Activated T-helper 1 cell treated with Interleukin-2 at 50 U/mL for 16 hours (primary cell): ENCODE results near the gene PTAR1.
"Not testable (repeated sequence)": the region's sequence is repeated elsewhere in the genome, so short reads cannot be mapped to it uniquely, and the experiment has no call there.

Experiments
- DNase-seq: peaks from one replicate; pipeline ENCODE4 v3.0.0-alpha.2; 2020; ENCODE audit warnings: low read depth

Gene PTAR1, protein sequence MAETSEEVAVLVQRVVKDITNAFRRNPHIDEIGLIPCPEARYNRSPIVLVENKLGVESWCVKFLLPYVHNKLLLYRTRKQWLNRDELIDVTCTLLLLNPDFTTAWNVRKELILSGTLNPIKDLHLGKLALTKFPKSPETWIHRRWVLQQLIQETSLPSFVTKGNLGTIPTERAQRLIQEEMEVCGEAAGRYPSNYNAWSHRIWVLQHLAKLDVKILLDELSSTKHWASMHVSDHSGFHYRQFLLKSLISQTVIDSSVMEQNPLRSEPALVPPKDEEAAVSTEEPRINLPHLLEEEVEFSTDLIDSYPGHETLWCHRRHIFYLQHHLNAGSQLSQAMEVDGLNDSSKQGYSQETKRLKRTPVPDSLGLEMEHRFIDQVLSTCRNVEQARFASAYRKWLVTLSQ

DNA sequence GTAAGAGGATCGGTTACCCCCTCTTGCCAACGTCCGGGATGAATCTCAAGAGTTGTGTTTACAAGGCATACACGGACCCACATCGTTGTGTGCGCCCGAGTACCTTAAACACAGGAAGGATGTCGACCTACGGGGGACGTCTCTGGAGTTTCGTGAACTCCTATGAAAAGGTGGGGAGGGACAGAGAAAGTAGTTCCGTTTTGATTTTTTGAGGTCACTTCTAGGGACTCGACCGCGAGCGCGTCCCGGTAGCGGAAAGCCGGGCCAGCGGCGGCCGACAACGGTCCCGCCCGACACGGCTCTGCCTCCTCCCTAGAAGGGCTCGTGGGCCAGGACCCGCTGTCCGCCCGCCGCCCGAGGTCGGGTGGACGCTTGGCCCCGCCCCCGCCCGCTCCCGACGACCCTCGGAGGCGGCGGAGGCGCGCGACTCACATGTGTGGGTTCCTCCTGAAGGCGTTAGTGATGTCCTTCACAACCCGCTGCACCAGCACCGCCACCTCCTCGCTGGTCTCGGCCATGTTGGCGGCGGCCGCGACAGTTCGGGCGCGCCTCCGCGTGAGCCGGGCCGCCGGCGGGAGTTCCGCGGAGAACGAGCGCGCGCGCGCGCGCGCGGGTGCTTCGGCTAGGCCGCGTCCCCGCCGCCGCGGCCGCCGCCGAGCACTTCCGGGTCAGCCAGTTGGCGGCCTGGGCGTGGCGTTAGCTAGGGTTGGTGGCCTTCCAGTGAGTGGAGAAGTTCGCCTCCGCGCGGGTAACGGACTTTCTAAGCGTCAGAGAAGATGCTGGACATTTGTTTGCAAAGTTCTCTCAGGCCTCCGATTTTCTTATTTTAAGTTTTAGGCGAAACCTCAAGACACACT is at the start of gene PTAR1:
TSS of gene PTAR1 (minus strand) at position 591 of the 857 bp plus-strand sequence. CDS start at position 518, 73 bp downstream.
- DNase-seq = peak; percentile 86

- no peak for DNase-seq
Measured at GRCh38 chr9:69809304-69809863, 49.6 kb upstream of the PTAR1 start.

- no peak for DNase-seq
Measured at GRCh38 chr9:69806627-69807026, 46.8 kb upstream of the PTAR1 start.

DNA sequence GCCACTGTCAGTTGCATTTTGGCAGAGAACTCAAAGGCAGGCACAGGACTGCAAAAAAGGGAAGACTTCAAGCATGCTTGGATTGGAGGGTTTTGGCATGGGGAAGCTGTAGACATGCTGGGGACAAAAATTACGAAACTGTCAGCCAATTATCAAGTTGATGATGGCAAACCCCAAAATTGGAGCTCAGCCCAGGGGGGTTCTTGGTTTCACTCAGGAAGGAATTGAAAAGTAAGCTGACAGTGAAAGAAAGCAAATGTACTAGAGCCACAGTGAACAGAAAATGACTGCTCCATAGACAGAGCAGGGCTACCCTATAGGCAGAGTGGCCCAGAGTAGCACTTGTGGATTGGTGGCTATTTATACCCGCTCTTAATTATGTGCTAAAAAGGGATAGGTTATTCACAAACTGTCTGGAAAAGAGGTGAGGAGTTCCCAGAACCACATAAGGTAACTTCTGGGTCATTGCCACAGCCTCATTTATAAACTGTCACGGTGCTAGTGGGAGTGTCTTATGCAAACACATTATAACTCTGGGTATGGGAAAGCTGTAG is 46.2 kb upstream of the PTAR1 start:
- DNase-seq = no peak

- no peak for DNase-seq
Measured at GRCh38 chr9:69801989-69802388, 42.2 kb upstream of the PTAR1 start.

DNA sequence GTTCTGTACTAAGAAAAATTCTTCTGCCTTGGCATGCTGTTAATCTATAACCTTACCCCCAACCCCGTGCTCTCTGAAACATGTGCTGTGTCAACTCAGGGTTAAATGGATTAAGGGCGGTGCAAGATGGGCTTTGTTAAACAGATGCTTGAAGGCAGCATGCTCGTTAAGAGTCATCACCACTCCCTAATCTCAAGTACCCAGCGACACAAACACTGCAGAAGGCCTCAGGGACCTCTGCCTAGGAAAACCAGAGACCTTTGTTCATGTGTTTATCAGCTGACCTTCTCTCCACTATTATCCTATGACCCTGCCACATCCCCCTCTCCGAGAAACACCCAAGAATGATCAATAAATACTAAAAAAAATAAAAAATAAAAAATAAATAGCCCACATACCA is 40.2 kb upstream of the PTAR1 start:
- DNase-seq = not testable (repeated sequence)

DNA sequence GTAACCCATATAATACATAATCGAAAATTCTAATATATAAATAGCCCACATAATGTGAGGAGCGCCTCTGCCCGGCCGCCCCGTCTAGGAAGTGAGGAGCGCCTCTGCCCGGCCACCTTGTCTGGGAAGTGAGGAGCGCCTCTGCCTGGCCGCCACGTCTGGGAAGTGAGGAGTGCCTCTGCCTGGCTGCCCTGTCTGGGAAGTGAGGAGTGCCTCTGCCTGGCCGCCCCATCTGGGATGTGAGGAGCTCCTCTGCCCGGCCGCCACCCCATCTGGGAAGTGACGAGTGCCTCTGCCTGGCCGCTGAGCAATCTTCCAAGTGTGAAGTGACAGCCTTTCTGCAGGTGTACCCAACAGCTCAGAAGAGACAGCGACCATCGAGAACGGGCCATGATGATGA is 39.7 kb upstream of the PTAR1 start:
- not testable (repeated sequence) for DNase-seq

GRCh38 chr9:69798744-69799143 is 38.9 kb upstream of the PTAR1 start:
- no peak for DNase-seq

- no peak for DNase-seq
Measured at GRCh38 chr9:69797675-69798074, 37.9 kb upstream of the PTAR1 start.

GRCh38 chr9:69794356-69794755 is 34.5 kb upstream of the PTAR1 start:
- no peak for DNase-seq

DNA sequence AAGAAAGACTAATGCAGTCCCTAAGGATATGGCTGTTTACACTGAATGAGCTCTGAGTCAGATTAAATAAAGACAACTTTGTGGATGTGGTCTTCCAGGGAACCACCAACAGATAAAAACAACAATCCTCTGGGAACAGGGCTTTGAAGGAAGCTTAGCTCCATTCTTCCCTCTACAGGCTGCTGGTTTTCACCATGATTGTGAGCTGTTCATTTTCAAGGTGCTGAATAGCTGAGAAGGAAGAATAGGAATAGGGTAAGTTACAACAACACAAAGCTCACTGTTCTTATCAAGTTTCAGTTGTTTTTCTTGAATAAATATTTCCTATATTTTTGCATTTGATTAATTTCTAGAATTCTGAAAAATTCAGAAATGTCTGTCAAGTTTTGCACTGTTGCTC is 25.9 kb upstream of the PTAR1 start:
- no peak for DNase-seq

GRCh38 chr9:69773258-69773657 is 13.4 kb upstream of the PTAR1 start:
- no peak for DNase-seq

DNA sequence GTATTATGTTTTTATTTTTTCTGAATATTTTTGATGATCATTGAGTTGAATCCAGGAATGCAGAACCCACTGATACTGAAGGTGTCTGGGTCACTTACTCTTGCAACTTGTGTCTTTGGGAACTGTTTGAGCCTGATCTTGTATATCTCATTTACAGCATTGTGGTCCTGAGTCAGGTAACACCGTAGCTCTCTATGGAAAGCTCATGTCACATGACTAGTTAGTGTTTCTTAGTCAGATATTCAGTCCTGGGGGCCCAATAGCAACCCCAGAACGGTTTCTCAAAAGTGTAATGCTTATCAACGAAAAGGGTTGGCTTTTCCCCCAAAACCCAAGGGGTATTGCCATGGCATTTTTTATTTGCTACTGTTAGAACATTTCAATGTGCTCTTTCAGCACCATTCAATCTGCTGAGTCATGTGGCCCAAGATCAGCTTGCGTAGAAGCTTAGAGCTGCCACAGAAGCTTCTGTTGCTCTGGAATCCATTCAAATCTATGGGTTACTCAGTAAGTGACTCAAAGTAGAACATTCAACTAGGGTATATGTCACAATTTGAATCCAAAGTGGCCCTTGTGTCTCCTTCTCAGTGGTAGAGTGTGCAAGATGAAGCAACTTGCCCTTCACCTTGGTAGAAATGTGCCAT is 12.1 kb upstream of the PTAR1 start:
- no peak for DNase-seq

- DNase-seq = no peak
Measured at GRCh38 chr9:69768716-69769115, 8.9 kb upstream of the PTAR1 start.

DNA sequence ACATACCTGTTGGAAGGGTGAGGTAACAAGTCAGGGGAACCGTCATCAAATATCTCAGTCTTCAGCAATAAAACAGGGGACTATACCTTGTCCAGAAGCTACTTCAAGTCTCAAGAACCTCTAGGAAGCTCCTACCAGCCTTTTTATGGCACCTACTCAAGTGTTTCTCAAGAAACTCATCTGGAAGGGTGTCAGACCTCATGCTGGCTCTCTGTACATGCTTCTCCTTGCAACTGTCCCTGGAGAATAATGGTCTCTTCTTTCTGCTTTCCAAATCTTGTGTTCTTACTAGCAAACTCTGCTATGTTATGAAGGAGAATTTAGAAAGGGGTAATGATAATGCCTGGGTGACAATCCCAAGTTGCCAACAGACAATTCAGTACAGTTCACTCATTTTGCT is 8.3 kb upstream of the PTAR1 start:
- no peak for DNase-seq

- DNase-seq = not testable (repeated sequence)
Measured at GRCh38 chr9:69763862-69764261, 4.1 kb upstream of the PTAR1 start.

DNA sequence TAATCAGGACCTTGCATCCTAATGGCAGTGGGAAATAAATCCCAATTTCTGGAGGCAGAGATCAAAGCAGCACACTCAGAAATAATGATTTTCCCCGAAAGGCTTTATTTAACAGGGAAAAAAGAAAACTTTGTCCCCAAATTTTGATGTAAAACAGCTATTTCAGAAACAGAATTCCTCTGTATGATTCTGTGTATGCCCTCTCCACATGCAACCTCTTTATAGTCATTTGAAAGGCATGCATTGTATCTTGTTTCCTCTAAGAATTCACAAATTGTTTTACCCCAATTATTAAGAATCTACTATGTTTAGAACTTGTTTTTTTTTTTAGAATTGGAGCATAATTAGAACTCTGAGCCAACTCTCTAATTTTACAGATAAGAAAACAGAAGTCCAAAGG is 2.7 kb upstream of the PTAR1 start:
- DNase-seq = no peak

DNA sequence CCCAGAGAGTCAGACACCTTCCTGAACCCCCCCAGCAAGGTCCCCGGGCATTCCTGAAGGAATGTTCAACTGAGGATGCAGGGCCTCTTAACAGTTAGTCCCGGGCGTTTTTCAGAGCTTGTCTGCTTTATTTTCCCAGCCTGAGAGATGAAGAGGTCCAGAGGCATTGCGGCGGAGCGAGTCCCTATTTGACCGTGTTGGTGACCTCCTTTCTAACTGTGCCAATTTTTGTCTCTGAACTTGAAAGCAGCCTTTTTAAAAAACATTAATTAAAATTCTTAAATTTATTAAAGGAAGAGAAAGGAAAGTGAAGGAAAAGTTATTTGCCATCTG is 433 bp upstream of the PTAR1 start:
- DNase-seq = no peak

- no peak for DNase-seq
Measured at GRCh38 chr9:69759021-69759420, 790 bp downstream of the PTAR1 start.

GRCh38 chr9:69757996-69758675 is 1.7 kb downstream of the PTAR1 start:
- DNase-seq = no peak

DNA sequence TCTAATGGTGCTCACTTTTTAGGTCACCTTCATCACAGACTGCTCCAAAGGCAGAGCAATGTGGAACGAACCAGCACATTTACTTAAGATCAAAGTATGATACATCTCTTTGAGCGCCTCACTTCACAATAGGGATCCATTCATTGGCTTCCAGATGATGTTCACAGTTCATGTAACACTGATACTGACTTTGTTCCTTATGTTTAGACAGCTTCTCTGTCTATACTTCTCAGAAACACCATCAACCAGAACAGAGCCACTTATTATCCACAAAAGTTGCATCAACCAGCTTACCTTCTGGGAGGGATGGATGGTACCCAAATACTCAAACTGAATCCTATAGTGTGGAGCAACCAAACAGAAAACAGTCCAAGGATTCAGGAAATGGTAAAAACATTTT is 4.6 kb downstream of the PTAR1 start:
- DNase-seq = no peak

DNA sequence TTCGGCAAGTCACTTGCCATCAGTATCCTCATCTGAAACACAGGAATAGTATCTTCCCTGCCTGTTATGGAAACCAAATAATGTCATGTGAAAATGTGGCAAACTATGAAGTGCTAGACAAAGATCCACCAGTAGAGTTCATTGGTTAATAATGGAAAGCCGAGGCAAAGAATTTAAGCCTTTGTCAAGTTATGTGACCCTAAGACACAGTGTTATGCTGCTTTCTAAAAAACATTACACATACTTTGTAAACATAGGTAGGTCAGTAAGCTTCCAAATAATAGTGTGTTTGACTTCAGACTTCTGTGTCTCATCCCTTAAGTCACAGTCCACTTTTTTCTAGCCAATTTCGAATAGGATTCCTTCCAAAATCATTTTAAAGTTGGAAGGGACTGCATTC is 6.0 kb downstream of the PTAR1 start:
- no peak for DNase-seq
